Kidney (tissue), 14 donors: ENCODE data around the gene BARX1. TPM values are rescaled to one million over a fixed set of nuclear protein-coding genes. Genes with fewer than 3 reads are reported as not detected.

Experiments
- DNase-seq, 5 donors: peaks; one replicate each; pipeline ENCODE4 v3.0.0-alpha.2; 2013 to 2020
- FAIRE-seq: peaks from 2 replicates; lab custom pipeline; 2012; peaks lifted over from hg19 to GRCh38; lab: Jason Lieb, UNC
- H3K27ac ChIP-seq, 2 donors: one replicate each; pipeline ENCODE4 v1.7.0; 2013; ENCODE audit warnings: low read depth in 2 of 2, low read length in 2 of 2, inconsistent platforms in 1 of 2
- H3K27me3 ChIP-seq: one replicate; pipeline ENCODE4 v1.7.1; 2013; ENCODE audit warnings: low read length, inconsistent platforms; ENCODE audit not compliant: control insufficient read depth, insufficient read depth
- H3K36me3 ChIP-seq, 3 donors: one replicate each; pipeline versions ENCODE4 v1.7.0 to v1.7.1; 2013; ENCODE audit warnings: low read length in 3 of 3, control low read depth in 1 of 3, inconsistent platforms in 1 of 3; ENCODE audit not compliant: insufficient read depth in 3 of 3, control insufficient read depth in 2 of 3
- H3K4me1 ChIP-seq, 3 donors: one replicate each; pipeline versions ENCODE4 v1.7.0 to v1.7.1; 2013; ENCODE audit warnings: low read length in 3 of 3, inconsistent platforms in 1 of 3, low read depth in 1 of 3; ENCODE audit not compliant: control insufficient read depth in 2 of 3, insufficient read depth in 2 of 3
- H3K4me3 ChIP-seq, 3 donors: one replicate each; pipeline versions ENCODE4 v1.7.0 to v1.8.1; 2013; ENCODE audit warnings: low read length in 3 of 3, control low read depth in 1 of 3, inconsistent platforms in 1 of 3
- H3K9ac ChIP-seq, 3 donors: one replicate each; pipeline versions ENCODE4 v1.7.0 to v1.7.1; 2013; ENCODE audit warnings: low read length in 3 of 3, control low read depth in 1 of 3, inconsistent platforms in 1 of 3
- H3K9me3 ChIP-seq, 3 donors: one replicate each; pipeline versions ENCODE4 v1.7.0 to v1.7.1; 2013; ENCODE audit warnings: low read length in 3 of 3, control low read depth in 1 of 3, inconsistent platforms in 1 of 3; ENCODE audit not compliant: control insufficient read depth in 2 of 3, insufficient read depth in 1 of 3
- CTCF ChIP-seq: IDR thresholded peaks from 3 replicates; pipeline ENCODE4 v1.5.1; 2012; ENCODE audit warnings: mild to moderate bottlenecking, moderate library complexity, borderline replicate concordance; ENCODE audit not compliant: insufficient read depth; ENCODE audit errors: extremely low read depth
- intact Hi-C: fragments of 100-400 bp; cut with DNase I; formaldehyde crosslinking; loops from one replicate; pipeline ENCODE4 v1.11.1; 2022
- polyA plus RNA-seq: library from polyadenylated mRNA; stranded (reverse); fragments of 350-450 nt; fragmentation: Illumina TruSeq; extraction: RNeasy Lipid Tissue Mini Kit (QIAGEN cat#74804); gene quantifications from one replicate; pipeline ENCODE4 v1.2.3, GENCODE V29; 2014; ENCODE audit warnings: low read depth, low replicate concordance; ENCODE audit not compliant: insufficient read depth
- total RNA-seq: library from RNA; stranded (reverse); fragmentation: NEBNext Ultra II Directional; extraction: Animal tissue kit (Norgen Biotek cat#: 25700); gene quantifications from one replicate; pipeline ENCODE4 v1.2.1, GENCODE V29; 2021
- donor health status: control.
- donor health status: control.
- donor health status: control.
- donor health status: control.
- donor health status: control.
- donor health status: DM: yes; HTN: yes; CAD: no.
- donor health status: Normal renal cell carcinoma (clear cell type).

BARX1 gene
- total and polyA plus RNA-seq, 2 donors from 2014 or later, result not detected

- Histone ChIP-seq H3K9me3 (no peaks in the 10 kb centered on the region), H3K27me3 (no peaks in the 10 kb centered on the region), H3K4me3 (no peak overlapping the region), H3K4me1 (no peaks in the 10 kb centered on the region), H3K9ac (no peak overlapping the region), H3K27ac (no peak overlapping the region), H3K36me3 (no peaks in the 10 kb centered on the region)
- FAIRE-seq (no peak), DNase-seq (no peak)
- TF ChIP-seq CTCF, result no peak
- intact Hi-C loops, result no loop called here
Measured at GRCh38 chr9:93996367-93996766, 41.2 kb upstream of the BARX1 start.

- TF ChIP-seq CTCF, result no peak
- no peaks in the 10 kb centered on the region for H3K36me3 ChIP-seq
- no peak for FAIRE-seq
Measured at GRCh38 chr9:93994545-93994944, 39.4 kb upstream of the BARX1 start.

GRCh38 chr9:93994132-93994531, 39.0 kb upstream of the BARX1 start:
- H3K4me1 ChIP-seq, result no peaks in the 10 kb centered on the region
- TF ChIP-seq CTCF, result no peak
- peaks cover 0 to 9% (median 1%) of the 10 kb centered on the region in 3 donors for H3K9me3 ChIP-seq
- intact Hi-C loops, result no loop called here
- H3K27me3 ChIP-seq, result no peaks in the 10 kb centered on the region
- H3K27ac ChIP-seq, result no peak overlapping the region
- no peak overlapping the region for H3K9ac ChIP-seq
- FAIRE-seq (no peak), DNase-seq (peak in 2 of 5 donors; percentile 9)
- no peak overlapping the region for H3K4me3 ChIP-seq
- no peaks in the 10 kb centered on the region for H3K36me3 ChIP-seq

More at GRCh38 chr9:93994545-93994944, 39.4 kb upstream of the BARX1 start:
- H3K4me3 ChIP-seq, result no peak overlapping the region
- H3K27ac ChIP-seq, result no peak overlapping the region
- H3K4me1 ChIP-seq, result no peaks in the 10 kb centered on the region
- no peak overlapping the region for H3K9ac ChIP-seq
- DNase-seq, result peak in 1 of 5 donors; percentile 17
- peaks cover 0 to 9% (median 1%) of the 10 kb centered on the region in 3 donors for H3K9me3 ChIP-seq
- no peaks in the 10 kb centered on the region for H3K27me3 ChIP-seq
- intact Hi-C loops, result no loop called here

GRCh38 chr9:93992830-93993229, 37.7 kb upstream of the BARX1 start:
- TF ChIP-seq CTCF, result no peak
- H3K36me3 ChIP-seq, result no peaks in the 10 kb centered on the region
- intact Hi-C loops, result no loop called here
- H3K9me3 ChIP-seq, result peaks cover 0 to 9% (median 1%) of the 10 kb centered on the region in 3 donors
- FAIRE-seq (no peak), DNase-seq (no peak)
- H3K27ac ChIP-seq, result no peak overlapping the region
- no peaks in the 10 kb centered on the region for H3K27me3 ChIP-seq
- no peak overlapping the region for H3K9ac ChIP-seq
- H3K4me1 ChIP-seq, result no peaks in the 10 kb centered on the region
- H3K4me3 ChIP-seq, result no peak overlapping the region
